ENCODE measurements around the gene CNTN1. TPM values are rescaled to one million over a fixed set of nuclear protein-coding genes. Genes with fewer than 3 reads are reported as not detected.

CNTN1 gene
- total RNA-seq, 1 experiment from 2014 or later, result 6.5 TPM

DNA sequence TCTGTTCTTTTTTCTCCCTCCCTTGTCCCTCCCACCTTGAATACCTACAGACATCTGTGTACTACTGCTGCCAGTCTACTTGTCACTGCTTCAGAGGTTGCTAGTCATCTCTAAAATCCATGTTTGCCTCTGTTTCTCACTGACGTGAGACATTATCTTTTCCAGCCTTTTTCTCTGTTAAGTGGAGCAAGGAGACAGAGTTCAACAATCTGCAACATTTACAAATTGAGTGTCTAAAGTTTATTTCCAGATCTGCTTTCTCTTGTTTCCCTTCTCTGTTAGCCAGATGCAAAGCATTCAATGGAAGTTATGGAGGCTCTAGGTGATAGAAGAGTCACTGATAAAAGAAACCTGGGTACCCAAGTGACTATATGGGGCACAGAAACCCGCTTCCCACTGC lies 47.5 kb upstream of the CNTN1 start:
- H4K91ac ChIP-seq (ENCODE audit: insufficient read length, low read depth, low read length), result no peak overlapping the region
- H2BK5ac ChIP-seq (ENCODE audit: insufficient read length, low read length), result no peak overlapping the region
- H3K56ac ChIP-seq (ENCODE audit: insufficient read length, low read depth, low read length), result no peak overlapping the region
- H3K14ac ChIP-seq (ENCODE audit: insufficient read depth, low read length), result no peak overlapping the region
- H3K9ac ChIP-seq (ENCODE audit: extremely low read depth, insufficient read length, low read length), result no peak overlapping the region
- H4K8ac ChIP-seq (replicated peaks; ENCODE audit: insufficient read length, low read depth, low read length), result no peak overlapping the region
- Mint-ChIP-seq H3K36me3 (ENCODE audit: insufficient read depth in 1 of 3, low read depth in 3 of 3) (peaks cover 13 to 15% (median 14%) of the 10 kb centered on the region in 3 experiments), H3K4me1 (peaks cover 18 to 20% of the 10 kb centered on the region in 2 experiments), H3K27me3 (ENCODE audit: low read depth) (no peaks in the 10 kb centered on the region; the same call in 1 of the 2 replicates), H3K27ac (no peak overlapping the region), H3K4me3 (no peak overlapping the region), H3K9me3 (peaks cover 20 to 28% of the 10 kb centered on the region in 2 experiments)
- peaks cover 2% of the 10 kb centered on the region; the same call in 1 of the 2 replicates for H3K4me1 ChIP-seq (ENCODE audit: insufficient read depth, low read length)
- no peak overlapping the region for H2AFZ ChIP-seq (ENCODE audit: low read length)
- no peak overlapping the region for H4K5ac ChIP-seq (ENCODE audit: insufficient read length, low read depth, low read length)
- WGBS (ENCODE audit: extremely low coverage, insufficient read length, low lambda C conversion rate), result no CpG with 5 or more reads among the region's 2 CpGs
- H3K4me2 ChIP-seq (ENCODE audit: insufficient read depth, insufficient read length, low read length), result no peak overlapping the region
- H3K79me1 ChIP-seq (ENCODE audit: insufficient read depth, low read depth, low read length, poor library complexity, severe bottlenecking), result no peaks in the 10 kb centered on the region
- DNase-seq, result no peak
- no peak overlapping the region for H2AK5ac ChIP-seq (ENCODE audit: insufficient read length, low read length)
- H4K20me1 ChIP-seq (ENCODE audit: control insufficient read depth, insufficient read depth, insufficient read length), result no peaks in the 10 kb centered on the region
- H3K4ac ChIP-seq (ENCODE audit: low read depth, low read length), result no peak overlapping the region
- H3K27ac ChIP-seq (ENCODE audit: insufficient read length, low read depth, low read length), result no peak overlapping the region
- H3K27me3 ChIP-seq (ENCODE audit: insufficient read depth, low read length), result no peaks in the 10 kb centered on the region
- H3K9me3 ChIP-seq (ENCODE audit: control insufficient read depth, low read depth, low read length), result peaks cover 8% of the 10 kb centered on the region
- H3K79me2 ChIP-seq (ENCODE audit: insufficient read depth, low read length), result no peaks in the 10 kb centered on the region
- H3T11ph ChIP-seq (ENCODE audit: low read length), result no peak overlapping the region
- H3K23ac ChIP-seq (ENCODE audit: insufficient read length, low read depth, low read length), result no peak overlapping the region
- no peak overlapping the region for H2BK20ac ChIP-seq (ENCODE audit: low read depth, low read length, poor library complexity, severe bottlenecking)
- no peak overlapping the region for H2BK15ac ChIP-seq (ENCODE audit: low read depth, low read length)
- H3K23me2 ChIP-seq (ENCODE audit: insufficient read length, low read depth, low read length, poor library complexity, severe bottlenecking), result no peaks in the 10 kb centered on the region
- H3K18ac ChIP-seq (ENCODE audit: insufficient read length, low read depth, low read length), result no peak overlapping the region
- no peak overlapping the region for H2BK120ac ChIP-seq (ENCODE audit: low read depth, low read length, poor library complexity, severe bottlenecking)
- H2BK12ac ChIP-seq (ENCODE audit: insufficient read length, low read depth, low read length), result no peak overlapping the region
- TF ChIP-seq, protein P1, sequence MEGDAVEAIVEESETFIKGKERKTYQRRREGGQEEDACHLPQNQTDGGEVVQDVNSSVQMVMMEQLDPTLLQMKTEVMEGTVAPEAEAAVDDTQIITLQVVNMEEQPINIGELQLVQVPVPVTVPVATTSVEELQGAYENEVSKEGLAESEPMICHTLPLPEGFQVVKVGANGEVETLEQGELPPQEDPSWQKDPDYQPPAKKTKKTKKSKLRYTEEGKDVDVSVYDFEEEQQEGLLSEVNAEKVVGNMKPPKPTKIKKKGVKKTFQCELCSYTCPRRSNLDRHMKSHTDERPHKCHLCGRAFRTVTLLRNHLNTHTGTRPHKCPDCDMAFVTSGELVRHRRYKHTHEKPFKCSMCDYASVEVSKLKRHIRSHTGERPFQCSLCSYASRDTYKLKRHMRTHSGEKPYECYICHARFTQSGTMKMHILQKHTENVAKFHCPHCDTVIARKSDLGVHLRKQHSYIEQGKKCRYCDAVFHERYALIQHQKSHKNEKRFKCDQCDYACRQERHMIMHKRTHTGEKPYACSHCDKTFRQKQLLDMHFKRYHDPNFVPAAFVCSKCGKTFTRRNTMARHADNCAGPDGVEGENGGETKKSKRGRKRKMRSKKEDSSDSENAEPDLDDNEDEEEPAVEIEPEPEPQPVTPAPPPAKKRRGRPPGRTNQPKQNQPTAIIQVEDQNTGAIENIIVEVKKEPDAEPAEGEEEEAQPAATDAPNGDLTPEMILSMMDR (conservative IDR thresholded peaks at IDR 0.05), result no peak

Measured in H9 (cell line).